GM12864 (cell line): ENCODE results near the gene NCBP2.

Experiments
- DNase-seq: peaks from one replicate; pipeline ENCODE4 v3.0.0-alpha.2; 2011; ENCODE audit warnings: low read depth
- H3K4me3 ChIP-seq: 2 replicates; pipeline ENCODE4 v1.5.1; 2011; ENCODE audit warnings: mild to moderate bottlenecking, low read depth, low read length, control low read depth
- TF ChIP-seq, protein P1 (sequence below): IDR thresholded peaks from 2 replicates; pipeline ENCODE4 v1.5.1; 2011; ENCODE audit warnings: low read depth, mild to moderate bottlenecking, moderate library complexity, low read length, control low read depth, inconsistent platforms; ENCODE audit errors: missing control alignments

Gene NCBP2

GRCh38 chr3:196936288-196936687 lies 6.0 kb downstream of the NCBP2 start:
- TF ChIP-seq, protein P1, sequence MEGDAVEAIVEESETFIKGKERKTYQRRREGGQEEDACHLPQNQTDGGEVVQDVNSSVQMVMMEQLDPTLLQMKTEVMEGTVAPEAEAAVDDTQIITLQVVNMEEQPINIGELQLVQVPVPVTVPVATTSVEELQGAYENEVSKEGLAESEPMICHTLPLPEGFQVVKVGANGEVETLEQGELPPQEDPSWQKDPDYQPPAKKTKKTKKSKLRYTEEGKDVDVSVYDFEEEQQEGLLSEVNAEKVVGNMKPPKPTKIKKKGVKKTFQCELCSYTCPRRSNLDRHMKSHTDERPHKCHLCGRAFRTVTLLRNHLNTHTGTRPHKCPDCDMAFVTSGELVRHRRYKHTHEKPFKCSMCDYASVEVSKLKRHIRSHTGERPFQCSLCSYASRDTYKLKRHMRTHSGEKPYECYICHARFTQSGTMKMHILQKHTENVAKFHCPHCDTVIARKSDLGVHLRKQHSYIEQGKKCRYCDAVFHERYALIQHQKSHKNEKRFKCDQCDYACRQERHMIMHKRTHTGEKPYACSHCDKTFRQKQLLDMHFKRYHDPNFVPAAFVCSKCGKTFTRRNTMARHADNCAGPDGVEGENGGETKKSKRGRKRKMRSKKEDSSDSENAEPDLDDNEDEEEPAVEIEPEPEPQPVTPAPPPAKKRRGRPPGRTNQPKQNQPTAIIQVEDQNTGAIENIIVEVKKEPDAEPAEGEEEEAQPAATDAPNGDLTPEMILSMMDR = no peak
- no peak overlapping the region for H3K4me3 ChIP-seq
- DNase-seq = no peak

DNA sequence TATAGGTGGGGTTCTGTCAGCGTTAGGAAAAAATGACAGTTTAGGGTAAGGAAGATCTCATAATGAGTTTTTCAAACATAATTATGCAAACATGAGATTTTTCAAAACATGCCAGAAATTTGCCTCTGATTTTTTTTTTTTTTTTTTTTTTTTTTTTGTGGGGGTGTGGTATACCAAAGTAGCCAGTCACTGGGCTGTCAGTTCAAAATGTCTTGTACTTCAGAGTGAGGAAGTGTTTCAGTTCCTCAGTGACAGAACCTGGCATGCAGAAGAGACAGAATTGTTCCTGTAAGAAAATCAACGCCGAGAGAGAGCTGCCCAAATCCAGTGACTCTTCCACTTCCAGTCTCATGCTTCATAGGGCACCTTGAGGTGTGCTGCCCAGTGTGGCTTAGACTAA lies 9.7 kb downstream of the NCBP2 start:
- DNase-seq = no peak
- TF ChIP-seq, protein P1 = no peak
- H3K4me3 ChIP-seq = no peak overlapping the region

GRCh38 chr3:196931828-196932587 lies 10.3 kb downstream of the NCBP2 start:
- DNase-seq = no peak
- TF ChIP-seq, protein P1 = no peak
- H3K4me3 ChIP-seq = no peak overlapping the region; the same call in 1 of the 2 replicates

DNA sequence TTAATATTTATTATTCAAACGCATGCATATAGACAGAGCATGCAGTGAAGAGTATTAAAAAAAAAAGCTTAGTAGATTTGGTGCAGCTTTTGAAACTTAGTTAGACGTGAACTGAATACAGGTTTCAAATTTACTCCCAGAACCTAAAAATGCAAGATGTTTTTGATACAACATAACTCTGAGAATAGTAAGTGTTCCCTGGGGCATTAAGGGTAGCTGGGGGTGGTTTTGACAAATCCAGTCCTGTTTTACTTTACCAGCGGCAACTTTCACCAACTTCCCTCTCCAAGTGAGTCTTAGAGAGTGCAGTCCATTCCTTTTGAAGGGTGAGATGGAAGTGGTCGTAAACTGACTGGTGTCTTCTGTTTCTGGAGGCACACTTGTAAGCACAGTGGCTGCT lies 11.2 kb downstream of the NCBP2 start:
- no peak for DNase-seq
- TF ChIP-seq, protein P1 = no peak
- no peak overlapping the region for H3K4me3 ChIP-seq

DNA sequence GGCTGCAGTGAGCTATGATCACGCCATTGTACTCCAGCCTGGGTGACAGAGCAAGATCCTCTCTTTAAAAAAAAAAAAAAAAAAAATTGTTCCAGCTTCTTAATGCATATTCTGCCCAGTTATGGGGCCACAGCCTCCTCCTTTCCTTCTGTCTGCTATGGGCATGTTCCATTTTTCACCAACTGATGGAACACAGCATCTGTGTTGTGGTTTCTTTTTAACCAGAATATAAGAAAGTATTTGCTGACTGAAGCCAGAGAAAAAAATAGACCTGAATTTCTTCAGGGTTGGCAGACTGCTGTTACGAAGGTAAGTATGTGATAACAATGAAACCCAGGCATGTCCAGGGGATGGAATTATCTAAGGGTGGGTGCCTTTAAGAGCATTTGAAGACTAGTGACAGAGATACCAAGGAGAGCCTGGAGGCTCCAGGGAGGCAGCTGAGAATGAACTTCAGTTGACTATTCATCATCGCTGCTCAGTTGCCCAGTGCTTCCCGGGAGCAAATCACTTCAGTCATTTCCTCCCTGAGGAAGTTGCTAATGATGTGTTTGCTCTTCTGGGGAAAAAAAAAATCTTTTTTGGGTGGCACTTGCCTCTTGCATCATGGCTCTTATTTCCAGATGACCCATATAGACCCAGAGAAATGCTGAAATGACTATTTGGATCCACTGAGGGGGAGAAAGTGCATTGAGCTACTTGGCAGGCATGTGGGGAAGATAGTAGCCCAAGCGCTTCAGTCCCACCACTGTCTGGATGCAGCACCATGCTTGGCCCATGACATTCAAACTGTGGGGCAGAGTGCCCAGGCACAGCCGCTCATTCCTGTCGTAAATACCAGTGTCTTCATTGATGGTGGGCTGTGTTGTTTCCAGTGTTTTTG lies 14.5 kb downstream of the NCBP2 start:
- DNase-seq = no peak
- TF ChIP-seq, protein P1 = no peak

DNA sequence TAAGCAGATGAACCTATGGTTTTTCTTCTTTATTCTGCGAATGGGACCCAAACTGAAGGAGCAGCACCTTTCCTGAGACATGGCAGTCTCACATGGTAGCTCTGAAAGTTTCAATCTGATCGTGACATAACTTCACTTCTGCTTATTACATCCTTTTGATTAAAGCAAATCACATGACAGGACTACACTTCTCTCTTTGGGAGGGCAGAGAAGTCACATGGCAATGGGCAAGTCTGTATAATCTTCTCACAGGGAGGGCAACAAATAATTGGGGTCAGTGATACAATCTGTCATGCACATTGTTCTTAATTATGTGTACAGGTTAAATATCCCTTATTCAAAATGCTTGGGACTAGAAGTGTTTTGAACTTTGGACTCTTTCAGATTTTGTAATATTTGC lies 21.6 kb downstream of the NCBP2 start:
- TF ChIP-seq, protein P1 = no peak
- no peak overlapping the region for H3K4me3 ChIP-seq
- DNase-seq = no peak

More for the DNA sequence above, 14.5 kb downstream of the NCBP2 start:
- H3K4me3 ChIP-seq = no peak overlapping the region
